T-cell (primary cell): ENCODE measurements around the gene FRG2C. TPM values are rescaled to one million over a fixed set of nuclear protein-coding genes. Genes with fewer than 3 reads are reported as not detected.
A peak's percentile ranks its signal among the peaks of the same experiment; 100 is the strongest.
"Not testable (repeated sequence)": the region's sequence is repeated elsewhere in the genome, so short reads cannot be mapped to it uniquely, and the experiment has no call there.

Experiments used
- ATAC-seq, 4 experiments: fragments of 200-7000 bp in 3 of 4; fragments of 150-1000 bp in 1 of 4; cut with Tn5 transposase; replicated peaks in 1 of 4; 1 replicate in 3 of 4; 2 replicates in 1 of 4; pipeline ENCODE4 v1.10.0; 2021; ENCODE audit warnings: moderate library complexity in 3 of 4, mild to moderate bottlenecking in 2 of 4, moderate number of reproducible peaks in 1 of 4
- CTCF ChIA-PET, 2 donors: fragments of 300-600 bp; sonication (Branson Sonifier 250); formaldehyde crosslinking; loops; one replicate each; lab custom pipeline; 2022; ENCODE audit warnings: antibody characterized with exemption in 2 of 2; lab: Charles Lee
- POLR2A ChIA-PET, 2 donors: fragments of 300-600 bp; sonication (Branson Sonifier 250); formaldehyde crosslinking; loops; one replicate each; lab custom pipeline; 2022; ENCODE audit warnings: antibody characterized with exemption in 2 of 2; lab: Charles Lee
- DNase-seq, 35 experiments: peaks; one replicate each; pipeline versions ENCODE4 v3.0.0 to v3.0.0-alpha.2; 2013 to 2023
- H3K27ac ChIP-seq: one replicate; pipeline ENCODE4 v1.5.1; 2013; ENCODE audit warnings: low read length
- H3K27me3 ChIP-seq, 2 experiments: replicated peaks in 1 of 2; 1 replicate in 1 of 2; 2 replicates in 1 of 2; pipeline versions ENCODE4 v1.6.1 to v1.7.0; 2013; ENCODE audit warnings: low read length in 1 of 2, mixed read lengths in 1 of 2; ENCODE audit not compliant: control insufficient read depth in 2 of 2, insufficient read depth in 2 of 2; ENCODE audit errors: extremely low read depth in 1 of 2
- H3K36me3 ChIP-seq, 2 donors: 1 replicate in 1 of 2; 2 replicates in 1 of 2; pipeline versions ENCODE4 v1.6.1 to v1.7.0; 2013; ENCODE audit warnings: low read length in 1 of 2; ENCODE audit not compliant: control insufficient read depth in 2 of 2, insufficient read depth in 1 of 2; ENCODE audit errors: extremely low read depth in 1 of 2
- H3K4me1 ChIP-seq, 2 experiments: 1 replicate in 1 of 2; 2 replicates in 1 of 2; pipeline versions ENCODE4 v1.6.1 to v1.7.0; 2013; ENCODE audit warnings: low read length in 2 of 2, mixed read lengths in 1 of 2; ENCODE audit not compliant: insufficient read depth in 2 of 2, control insufficient read depth in 1 of 2; ENCODE audit errors: extremely low read depth in 1 of 2
- H3K4me3 ChIP-seq, 2 donors: 1 replicate in 1 of 2; 2 replicates in 1 of 2; pipeline versions ENCODE4 v1.5.1 to v1.7.0; 2013; ENCODE audit warnings: mild to moderate bottlenecking in 2 of 2, low read length in 1 of 2, moderate library complexity in 1 of 2; ENCODE audit not compliant: control insufficient read depth in 1 of 2; ENCODE audit errors: extremely low read depth in 1 of 2
- H3K9me3 ChIP-seq: 2 replicates; pipeline ENCODE4 v1.7.0; 2013
- H3K27ac Mint-ChIP-seq, 2 donors: one replicate each; pipeline ENCODE4 v1.8.0; 2020 to 2021; ENCODE audit warnings: mild to moderate bottlenecking in 2 of 2, mixed read lengths in 2 of 2
- H3K27me3 Mint-ChIP-seq, 2 donors: one replicate each; pipeline ENCODE4 v1.8.0; 2021 to 2022; ENCODE audit warnings: mixed read lengths in 2 of 2
- H3K36me3 Mint-ChIP-seq: one replicate; pipeline ENCODE4 v1.8.0; 2021; ENCODE audit warnings: mixed read lengths
- H3K4me1 Mint-ChIP-seq, 3 donors: one replicate each; pipeline ENCODE4 v1.8.0; 2020 to 2022; ENCODE audit warnings: mixed read lengths in 3 of 3, mild to moderate bottlenecking in 1 of 3
- H3K4me3 Mint-ChIP-seq, 3 donors: one replicate each; pipeline ENCODE4 v1.8.0; 2020 to 2022; ENCODE audit warnings: mild to moderate bottlenecking in 3 of 3, mixed read lengths in 3 of 3, moderate library complexity in 3 of 3
- H3K9me3 Mint-ChIP-seq, 3 donors: one replicate each; pipeline ENCODE4 v1.8.0; 2020 to 2022; ENCODE audit warnings: mixed read lengths in 3 of 3
- WGBS: methylation state at CpG from one replicate; pipeline ENCODE4 v1.1.5; 2013; ENCODE audit warnings: missing lambda C conversion rate; ENCODE audit not compliant: insufficient coverage; 5-methylcytosine and 5-hydroxymethylcytosine counted together
- total RNA-seq, 35 experiments: library from RNA in 6 of 35; stranded (reverse) in 6 of 35; fragments of 120-200 nt in 1 of 35; gene quantifications; one replicate each; pipeline versions ENCODE4 v1.2.1 to v1.2.4 and lab custom pipeline; 2013 to 2026

Gene FRG2C
- total RNA-seq, 5 donors from 2014 or later (not counting 1 experiment from before 2014, with no cell fraction given), result not detected

GRCh38 chr3:75631541-75631940 lies 32.6 kb upstream of the FRG2C start:
- H3K9me3 ChIP-seq, result no peaks in the 10 kb centered on the region
- no peaks in the 10 kb centered on the region for H3K27me3 ChIP-seq
- no peak overlapping the region for H3K4me3 Mint-ChIP-seq
- ATAC-seq, result no peak
- H3K9me3 Mint-ChIP-seq, result no peaks in the 10 kb centered on the region
- H3K36me3 Mint-ChIP-seq, result no peaks in the 10 kb centered on the region
- no peak overlapping the region for H3K4me3 ChIP-seq
- no peaks in the 10 kb centered on the region for H3K27me3 Mint-ChIP-seq
- no peak overlapping the region for H3K27ac ChIP-seq
- no peaks in the 10 kb centered on the region for H3K4me1 Mint-ChIP-seq
- H3K27ac Mint-ChIP-seq, result no peak overlapping the region
- no peaks in the 10 kb centered on the region for H3K4me1 ChIP-seq
- CTCF ChIA-PET, result no interaction called here
- DNase-seq, result no peak
- H3K36me3 ChIP-seq, result no peaks in the 10 kb centered on the region
- POLR2A ChIA-PET, result no interaction called here
- 60% methylated on average over 1 of the region's 4 CpGs for WGBS

- H3K36me3 Mint-ChIP-seq, CTCF ChIA-PET, H3K9me3 Mint-ChIP-seq, H3K27ac ChIP-seq, H3K9me3 ChIP-seq, H3K27me3 Mint-ChIP-seq, H3K4me3 ChIP-seq, H3K4me3 Mint-ChIP-seq, H3K27me3 ChIP-seq, H3K36me3 ChIP-seq, H3K27ac Mint-ChIP-seq, POLR2A ChIA-PET, ATAC-seq, DNase-seq, H3K4me1 ChIP-seq: not testable (repeated sequence)
- H3K4me1 Mint-ChIP-seq, result peaks cover 13 to 23% (median 22%) of the 10 kb centered on the region in 3 donors
- 88% methylated on average over 3 of the region's 10 CpGs for WGBS
These were observed 25.2 kb upstream of the FRG2C start for GRCh38 chr3:75638947-75639346.

GRCh38 chr3:75641107-75641517 lies 23.0 kb upstream of the FRG2C start:
- 11% methylated on average over 10 of the region's 16 CpGs for WGBS
- peak overlapping the region; percentile 78 to 84 (median 82) for H3K4me3 Mint-ChIP-seq
- H3K27me3 ChIP-seq, POLR2A ChIA-PET, H3K36me3 Mint-ChIP-seq, H3K9me3 Mint-ChIP-seq, CTCF ChIA-PET, H3K9me3 ChIP-seq, H3K27me3 Mint-ChIP-seq, H3K36me3 ChIP-seq, H3K27ac ChIP-seq, ATAC-seq, H3K4me1 ChIP-seq: not testable (repeated sequence)
- peak in 6 of 35 experiments; percentile 5 to 35 (median 16) for DNase-seq
- H3K4me1 Mint-ChIP-seq, result peaks cover 13 to 23% (median 22%) of the 10 kb centered on the region in 3 donors
- peak overlapping the region; percentile 23 to 33 for H3K4me3 ChIP-seq
- H3K27ac Mint-ChIP-seq, result peak overlapping the region; percentile 15 to 79

- WGBS, result 25% methylated on average over 7 of the region's 20 CpGs
- H3K27ac Mint-ChIP-seq, CTCF ChIA-PET: not testable (repeated sequence)
These were observed 20.9 kb upstream of the FRG2C start for GRCh38 chr3:75643031-75643800.

GRCh38 chr3:75645548-75645947 lies 18.6 kb upstream of the FRG2C start:
- no CpG with 5 or more reads among the region's 4 CpGs for WGBS
- H3K36me3 Mint-ChIP-seq, CTCF ChIA-PET, ATAC-seq, H3K4me3 Mint-ChIP-seq, H3K27me3 Mint-ChIP-seq, H3K27ac ChIP-seq, H3K27ac Mint-ChIP-seq, POLR2A ChIA-PET, H3K4me3 ChIP-seq, H3K9me3 ChIP-seq, H3K36me3 ChIP-seq, DNase-seq, H3K27me3 ChIP-seq, H3K4me1 ChIP-seq, H3K9me3 Mint-ChIP-seq: not testable (repeated sequence)
- H3K4me1 Mint-ChIP-seq, result peaks cover 13 to 22% (median 21%) of the 10 kb centered on the region in 3 donors

More at GRCh38 chr3:75643031-75643800, 20.9 kb upstream of the FRG2C start:
- H3K27me3 ChIP-seq, H3K27ac ChIP-seq, H3K9me3 ChIP-seq, H3K36me3 ChIP-seq, ATAC-seq, H3K4me1 ChIP-seq, H3K27me3 Mint-ChIP-seq, H3K36me3 Mint-ChIP-seq, H3K4me3 ChIP-seq, POLR2A ChIA-PET, H3K9me3 Mint-ChIP-seq: not testable (repeated sequence)
- DNase-seq, result peak in 4 of 35 experiments; percentile 3 to 42 (median 24)
- Mint-ChIP-seq H3K4me1 (peaks cover 13 to 23% (median 22%) of the 10 kb centered on the region in 3 donors), H3K4me3 (peak overlapping the region; percentile 40 to 64 (median 59))

GRCh38 chr3:75650191-75650590 lies 13.9 kb upstream of the FRG2C start:
- H3K4me3 Mint-ChIP-seq, result no peak overlapping the region
- 81% methylated on average over 3 of the region's 9 CpGs for WGBS

More at GRCh38 chr3:75650191-75650590, 13.9 kb upstream of the FRG2C start:
- no peak for DNase-seq
- Histone ChIP-seq H3K9me3 (no peaks in the 10 kb centered on the region), H3K36me3 (no peaks in the 10 kb centered on the region), H3K4me3 (no peak overlapping the region), H3K27ac (no peak overlapping the region), H3K4me1 (no peaks in the 10 kb centered on the region), H3K27me3 (no peaks in the 10 kb centered on the region)
- Mint-ChIP-seq H3K4me1 (no peaks in the 10 kb centered on the region), H3K36me3 (no peaks in the 10 kb centered on the region), H3K27me3 (no peaks in the 10 kb centered on the region), H3K27ac (no peak overlapping the region), H3K9me3 (no peaks in the 10 kb centered on the region)
- ChIA-PET POLR2A (no interaction called here), CTCF (no interaction called here)
- no peak for ATAC-seq
